Measurements from ENCODE around the gene STAC2.

The STAC2 gene

GRCh38 chr17:39212841-39213480 is 12.8 kb downstream of the STAC2 start:
- FAIRE-seq (no peak), DNase-seq (ENCODE audit: extremely low spot score, insufficient read length, low read depth) (no peak)

- FAIRE-seq (no peak), DNase-seq (ENCODE audit: extremely low spot score, insufficient read length, low read depth) (no peak)
These were observed 13.4 kb downstream of the STAC2 start for GRCh38 chr17:39212195-39212810.

- FAIRE-seq (no peak), DNase-seq (ENCODE audit: extremely low spot score, insufficient read length, low read depth) (no peak)
These were observed 15.7 kb downstream of the STAC2 start for GRCh38 chr17:39210093-39210434.

- DNase-seq (ENCODE audit: extremely low spot score, insufficient read length, low read depth) (no peak), FAIRE-seq (no peak)
These were observed 16.2 kb downstream of the STAC2 start for GRCh38 chr17:39209317-39210092.

- DNase-seq (ENCODE audit: extremely low spot score, insufficient read length, low read depth) (peak; percentile 65), FAIRE-seq (peak; percentile 89)
These were observed 16.9 kb downstream of the STAC2 start for GRCh38 chr17:39208893-39209292.

- DNase-seq (ENCODE audit: extremely low spot score, insufficient read length, low read depth) (no peak), FAIRE-seq (peak; percentile 49)
These were observed 17.6 kb downstream of the STAC2 start for GRCh38 chr17:39208136-39208535.

GRCh38 chr17:39205112-39205526 is 20.6 kb downstream of the STAC2 start:
- FAIRE-seq = no peak
- no peak for DNase-seq (ENCODE audit: extremely low spot score, insufficient read length, low read depth)

- DNase-seq (ENCODE audit: extremely low spot score, insufficient read length, low read depth) (no peak), FAIRE-seq (no peak)
These were observed 21.5 kb downstream of the STAC2 start for GRCh38 chr17:39204245-39204644.

GRCh38 chr17:39200957-39201510 is 24.7 kb downstream of the STAC2 start:
- FAIRE-seq (no peak), DNase-seq (ENCODE audit: extremely low spot score, insufficient read length, low read depth) (no peak)

GRCh38 chr17:39200070-39200879 is 25.5 kb downstream of the STAC2 start, which contains the start of gene RPL19:
TSS of gene RPL19 (plus strand) at chr17:39200283. CDS start at chr17:39200345, 62 bp downstream.
- FAIRE-seq = no peak
- DNase-seq (ENCODE audit: extremely low spot score, insufficient read length, low read depth) = peak; percentile 73

GRCh38 chr17:39199820-39200069 is 26.0 kb downstream of the STAC2 start:
- FAIRE-seq (peak; percentile 93), DNase-seq (ENCODE audit: extremely low spot score, insufficient read length, low read depth) (peak; percentile 88)

- no peak for DNase-seq (ENCODE audit: extremely low spot score, insufficient read length, low read depth)
These were observed 27.6 kb downstream of the STAC2 start for GRCh38 chr17:39198186-39198566.

GRCh38 chr17:39197380-39198185 is 28.2 kb downstream of the STAC2 start, which contains the start of gene CACNB1:
TSS of gene CACNB1 (minus strand) at chr17:39197669. CDS start at chr17:39197495, 174 bp downstream.
- DNase-seq (ENCODE audit: extremely low spot score, insufficient read length, low read depth) = peak; percentile 55
- FAIRE-seq = peak; percentile 65

More at GRCh38 chr17:39198186-39198566, 27.6 kb downstream of the STAC2 start:
- no peak for FAIRE-seq

- FAIRE-seq = no peak
- DNase-seq (ENCODE audit: extremely low spot score, insufficient read length, low read depth) = no peak
These were observed 28.9 kb downstream of the STAC2 start for GRCh38 chr17:39196808-39197291.

GRCh38 chr17:39196241-39196807 is 29.4 kb downstream of the STAC2 start:
- no peak for FAIRE-seq
- DNase-seq (ENCODE audit: extremely low spot score, insufficient read length, low read depth) = no peak

GRCh38 chr17:39195568-39196160 is 30.1 kb downstream of the STAC2 start:
- DNase-seq (ENCODE audit: extremely low spot score, insufficient read length, low read depth) = no peak
- peak; percentile 33 for FAIRE-seq

GRCh38 chr17:39194985-39195524 is 30.7 kb downstream of the STAC2 start:
- FAIRE-seq (no peak), DNase-seq (ENCODE audit: extremely low spot score, insufficient read length, low read depth) (no peak)

Data from GM18507 (cell line).